HG03135 (cell line): ENCODE data around the gene MTNR1B.

Experiments used
- ATAC-seq: cut with Tn5 transposase; IDR thresholded peaks from one replicate; pipeline ENCODE4 v1.9.1; 2021; ENCODE audit warnings: mild to moderate bottlenecking, moderate library complexity; ENCODE audit not compliant: unreplicated experiment

MTNR1B gene

GRCh38 chr11:92969634-92970347, at the start of gene MTNR1B:
Gene MTNR1B (plus strand): TSS chr11:92969651. CDS start chr11:92969726, 75 bp downstream.
- ATAC-seq, result no peak

- no peak for ATAC-seq
Observed at GRCh38 chr11:92920331-92920730, 49.1 kb upstream of the MTNR1B start.

- no peak for ATAC-seq
Observed at GRCh38 chr11:92922731-92923130, 46.7 kb upstream of the MTNR1B start.

GRCh38 chr11:92929246-92929645, 40.2 kb upstream of the MTNR1B start:
- ATAC-seq, result no peak

- ATAC-seq, result no peak
Observed at GRCh38 chr11:92929653-92930052, 39.8 kb upstream of the MTNR1B start.

GRCh38 chr11:92931746-92932422, 37.6 kb upstream of the MTNR1B start:
- no peak for ATAC-seq

GRCh38 chr11:92939305-92939704, 30.1 kb upstream of the MTNR1B start:
- ATAC-seq, result no peak

GRCh38 chr11:92941676-92942571, 27.5 kb upstream of the MTNR1B start:
- peak; percentile 86 for ATAC-seq

GRCh38 chr11:92946707-92947106, 22.7 kb upstream of the MTNR1B start:
- no peak for ATAC-seq

GRCh38 chr11:92948116-92948515, 21.3 kb upstream of the MTNR1B start:
- no peak for ATAC-seq

- no peak for ATAC-seq
Observed at GRCh38 chr11:92954003-92954402, 15.4 kb upstream of the MTNR1B start.

GRCh38 chr11:92955860-92956259, 13.6 kb upstream of the MTNR1B start:
- ATAC-seq, result no peak

GRCh38 chr11:92960886-92961285, 8.6 kb upstream of the MTNR1B start:
- no peak for ATAC-seq

GRCh38 chr11:92962446-92962845, 7.0 kb upstream of the MTNR1B start:
- ATAC-seq, result no peak

GRCh38 chr11:92964471-92964870, 5.0 kb upstream of the MTNR1B start:
- ATAC-seq, result no peak

- ATAC-seq, result no peak
Observed at GRCh38 chr11:92965196-92965595, 4.3 kb upstream of the MTNR1B start.

GRCh38 chr11:92967178-92967577, 2.3 kb upstream of the MTNR1B start:
- no peak for ATAC-seq

GRCh38 chr11:92967867-92968266, 1.6 kb upstream of the MTNR1B start:
- ATAC-seq, result no peak

GRCh38 chr11:92969293-92969633, 188 bp upstream of the MTNR1B start:
- ATAC-seq, result no peak

- ATAC-seq, result no peak
Observed at GRCh38 chr11:92972248-92972647, 2.8 kb downstream of the MTNR1B start.

GRCh38 chr11:92975285-92975684, 5.8 kb downstream of the MTNR1B start:
- ATAC-seq, result no peak

- no peak for ATAC-seq
Observed at GRCh38 chr11:92976681-92977080, 7.2 kb downstream of the MTNR1B start.
